OCI-LY3 (cell line): Measurements from ENCODE around the gene FAM181A.

Experiments
- H2AFZ ChIP-seq: fragments of 200-600, 300-600 bp; shearing (Covaris generic); 2 replicates; pipeline ENCODE4 v1.6.0; 2014; ENCODE audit warnings: antibody characterized with exemption, low read depth, low read length
- H3K27ac ChIP-seq: fragments of 200-600, 300-600 bp; sonication (generic); 2 replicates; pipeline ENCODE4 v1.5.1; 2014; ENCODE audit warnings: mild to moderate bottlenecking, low read length, moderate library complexity, mixed read lengths
- H3K27me3 ChIP-seq: fragments of 200-600, 300-600 bp; sonication (generic); 2 replicates; pipeline ENCODE4 v1.6.1; 2014; ENCODE audit warnings: low read depth, low read length, mixed read lengths
- H3K36me3 ChIP-seq: fragments of 200-600, 300-600 bp; sonication (generic); replicated peaks from 2 replicates; pipeline ENCODE3; 2014; ENCODE audit warnings: low read depth, low read length, mixed read lengths
- H3K4me1 ChIP-seq: fragments of 300-600, 200-600 bp; sonication (generic); 2 replicates; pipeline ENCODE4 v1.6.1; 2014; ENCODE audit warnings: low read length, mixed read lengths
- H3K4me2 ChIP-seq: fragments of 200-600, 300-600 bp; sonication (generic); 2 replicates; pipeline ENCODE4 v1.6.1; 2014; ENCODE audit warnings: low read length, mixed read lengths
- H3K4me3 ChIP-seq: fragments of 300-600, 200-600 bp; sonication (generic); 2 replicates; pipeline ENCODE4 v1.5.1; 2014; ENCODE audit warnings: antibody characterized with exemption, mild to moderate bottlenecking, low read length, moderate library complexity
- H3K79me2 ChIP-seq: fragments of 300-600, 200-600 bp; shearing (Covaris generic); 2 replicates; pipeline ENCODE4 v1.6.1; 2014; ENCODE audit warnings: mild to moderate bottlenecking, low read length, mixed read lengths
- H3K9ac ChIP-seq: fragments of 300-600, 200-600 bp; shearing (Covaris generic); 2 replicates; pipeline ENCODE4 v1.6.0; 2014; ENCODE audit warnings: mild to moderate bottlenecking, low read length, moderate library complexity
- H3K9me3 ChIP-seq: fragments of 200-600, 300-600 bp; shearing (Covaris generic); 2 replicates; pipeline ENCODE4 v1.6.1; 2014; ENCODE audit warnings: low read length, mixed read lengths; ENCODE audit not compliant: insufficient read depth
- H4K20me1 ChIP-seq: fragments of 200-600, 300-600 bp; sonication (generic); 2 replicates; pipeline ENCODE4 v1.6.1; 2016; ENCODE audit warnings: low read length, mixed read lengths; ENCODE audit not compliant: insufficient read depth
- CTCF ChIP-seq: fragments of 200-600, 300-600 bp; sonication (generic); IDR thresholded peaks from 2 replicates; pipeline ENCODE4 v1.5.1; 2014; ENCODE audit warnings: antibody characterized with exemption, low read length, low read depth
- EZH2phosphoT487 ChIP-seq: fragments of 200-600 bp; shearing (Covaris generic); IDR thresholded peaks from 2 replicates; pipeline ENCODE4 v1.6.1; 2018; ENCODE audit warnings: antibody characterized with exemption, mixed run types, low read depth

The FAM181A gene

GRCh38 chr14:93959239-93960107, 32.3 kb downstream of the FAM181A start:
- H3K79me2 ChIP-seq: no peaks in the 10 kb centered on the region
- no peaks in the 10 kb centered on the region for H4K20me1 ChIP-seq
- H3K9me3 ChIP-seq: no peaks in the 10 kb centered on the region
- H3K36me3 ChIP-seq: no peaks in the 10 kb centered on the region
- peak overlapping the region; percentile 57 for H3K4me3 ChIP-seq
- H3K27ac ChIP-seq: peak overlapping the region; percentile 90
- no peak overlapping the region for H2AFZ ChIP-seq
- TF ChIP-seq CTCF (no peak), EZH2phosphoT487 (peak; percentile 81)
- H3K4me1 ChIP-seq: peaks cover 98% of the 10 kb centered on the region
- no peaks in the 10 kb centered on the region; the same call in 1 of the 2 replicates for H3K27me3 ChIP-seq
- peak overlapping the region; percentile 82 for H3K4me2 ChIP-seq
- peak overlapping the region; percentile 75 for H3K9ac ChIP-seq

- H3K27me3 ChIP-seq: peaks cover 4% of the 10 kb centered on the region; the same call in 1 of the 2 replicates
- H3K36me3 ChIP-seq: no peaks in the 10 kb centered on the region
- peak overlapping the region; percentile 52 for H3K4me3 ChIP-seq
- H3K9me3 ChIP-seq: no peaks in the 10 kb centered on the region
- H4K20me1 ChIP-seq: no peaks in the 10 kb centered on the region
- peaks cover 96% of the 10 kb centered on the region for H3K4me1 ChIP-seq
- H2AFZ ChIP-seq: no peak overlapping the region
- peak overlapping the region; percentile 82 for H3K4me2 ChIP-seq
- H3K27ac ChIP-seq: peak overlapping the region; percentile 90
- no peak for TF ChIP-seq CTCF
- no peak for TF ChIP-seq EZH2phosphoT487
- no peaks in the 10 kb centered on the region for H3K79me2 ChIP-seq
- H3K9ac ChIP-seq: peak overlapping the region; percentile 59
Measured at GRCh38 chr14:93960108-93960475, 32.9 kb downstream of the FAM181A start.

GRCh38 chr14:93960774-93961438, 33.8 kb downstream of the FAM181A start:
- peaks cover 96% of the 10 kb centered on the region for H3K4me1 ChIP-seq
- no peak overlapping the region for H2AFZ ChIP-seq
- peak overlapping the region; percentile 90 for H3K27ac ChIP-seq
- H3K79me2 ChIP-seq: no peaks in the 10 kb centered on the region
- no peaks in the 10 kb centered on the region for H4K20me1 ChIP-seq
- no peak overlapping the region for H3K4me3 ChIP-seq
- 0 out of 2 replicates have a peak overlapping the region, but pooled peaks have one; percentile 59 for H3K9ac ChIP-seq
- H3K4me2 ChIP-seq: peak overlapping the region; percentile 82
- H3K9me3 ChIP-seq: no peaks in the 10 kb centered on the region
- peaks cover 12% of the 10 kb centered on the region; the same call in 1 of the 2 replicates for H3K27me3 ChIP-seq
- no peak for TF ChIP-seq EZH2phosphoT487
- no peak for TF ChIP-seq CTCF
- no peaks in the 10 kb centered on the region for H3K36me3 ChIP-seq

- Histone ChIP-seq H3K9me3 (no peaks in the 10 kb centered on the region), H3K27me3 (peaks cover 19% of the 10 kb centered on the region), H3K4me3 (no peak overlapping the region), H2AFZ (no peak overlapping the region), H3K4me1 (peaks cover 96% of the 10 kb centered on the region), H3K4me2 (peak overlapping the region; percentile 41), H4K20me1 (no peaks in the 10 kb centered on the region), H3K36me3 (no peaks in the 10 kb centered on the region), H3K9ac (peak overlapping the region; percentile 30; the same call in 1 of the 2 replicates), H3K27ac (peak overlapping the region; percentile 35), H3K79me2 (no peaks in the 10 kb centered on the region)
- no peak for TF ChIP-seq EZH2phosphoT487
- TF ChIP-seq CTCF: no peak
Measured at GRCh38 chr14:93961620-93962019, 34.5 kb downstream of the FAM181A start.
